GM23248 (cell line): ENCODE measurements around the gene DGKE.

Experiments
- EZH2 ChIP-seq: fragments of 200-600 bp; sonication (generic); IDR thresholded peaks from 2 replicates; pipeline ENCODE4 v1.6.1; 2018; ENCODE audit warnings: antibody characterized with exemption, mild to moderate bottlenecking; ENCODE audit not compliant: insufficient read depth, poor library complexity, severe bottlenecking
- EZH2phosphoT487 ChIP-seq: fragments of 200-600 bp; sonication (generic); IDR thresholded peaks from 2 replicates; pipeline ENCODE4 v1.6.1; 2018; ENCODE audit warnings: antibody characterized with exemption, moderate library complexity, mild to moderate bottlenecking, low read depth; ENCODE audit not compliant: insufficient read depth

DNA sequence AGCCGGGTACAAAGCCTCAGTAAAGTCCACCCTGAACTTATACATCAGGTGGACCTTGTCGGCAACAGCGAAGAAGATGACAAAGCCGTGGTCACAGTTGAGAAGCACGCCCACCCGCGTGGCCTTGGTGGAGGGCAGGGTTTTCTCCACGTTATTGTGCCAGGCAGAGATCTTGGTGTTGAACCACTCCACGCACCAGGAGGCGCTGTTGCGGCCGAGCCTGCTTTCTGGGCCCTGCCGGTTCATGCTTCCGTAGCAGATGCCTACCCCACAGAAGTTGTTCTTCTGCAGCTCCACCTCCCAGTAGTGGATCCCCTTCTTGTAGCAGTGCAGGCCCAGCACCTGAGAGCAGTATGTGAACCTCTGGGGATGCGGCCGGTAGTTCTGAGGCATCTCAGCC is 57.8 kb downstream of the DGKE start:
- TF ChIP-seq EZH2phosphoT487 (no peak), EZH2 (no peak)
